GM12891 (cell line): ENCODE measurements around the gene PSMD7.
"Not testable (repeated sequence)": the region's sequence is repeated elsewhere in the genome, so short reads cannot be mapped to it uniquely, and the experiment has no call there.

Source experiments
- DNase-seq: peaks from one replicate; pipeline ENCODE4 v3.0.0; 2011; ENCODE audit warnings: low spot score; ENCODE audit not compliant: insufficient read length
- FAIRE-seq: peaks from 2 replicates; lab custom pipeline; 2011; peaks lifted over from hg19 to GRCh38; lab: Jason Lieb, UNC
- PAX5 ChIP-seq: IDR thresholded peaks from 2 replicates; pipeline ENCODE4 v1.6.1; 2011; ENCODE audit warnings: low read length, moderate library complexity, mild to moderate bottlenecking; ENCODE audit not compliant: insufficient read depth, severe bottlenecking
- POLR2A ChIP-seq: IDR thresholded peaks from 2 replicates; pipeline ENCODE4 v1.6.1; 2011; ENCODE audit warnings: low read depth, low read length, control low read depth
- POLR2AphosphoS5 ChIP-seq: IDR thresholded peaks from 2 replicates; pipeline ENCODE4 v1.6.1; 2011; ENCODE audit warnings: low read depth, low read length, control low read depth
- POU2F2 ChIP-seq: IDR thresholded peaks from 2 replicates; pipeline ENCODE4 v1.6.1; 2011; ENCODE audit warnings: low read depth, mild to moderate bottlenecking, control low read depth, low read length, moderate library complexity
- SPI1 ChIP-seq: IDR thresholded peaks from 2 replicates; pipeline ENCODE4 v1.6.1; 2011; ENCODE audit warnings: low read depth, low read length, control low read depth
- TAF1 ChIP-seq: IDR thresholded peaks from 2 replicates; pipeline ENCODE4 v1.6.1; 2011; ENCODE audit warnings: low read depth, low read length, control low read depth

Gene PSMD7

GRCh38 chr16:74309789-74310781, 13.5 kb downstream of the PSMD7 start:
- peak; percentile 23 for FAIRE-seq
- TF ChIP-seq POU2F2 (no peak), TAF1 (no peak), SPI1 (no peak), PAX5 (no peak), POLR2AphosphoS5 (no peak), POLR2A (no peak)
- DNase-seq, result peak; percentile 34

- DNase-seq (no peak), FAIRE-seq (no peak)
- TF ChIP-seq POU2F2, result no peak
- no peak for TF ChIP-seq TAF1
- no peak for TF ChIP-seq PAX5
- TF ChIP-seq POLR2AphosphoS5, result no peak
- no peak for TF ChIP-seq SPI1
- TF ChIP-seq POLR2A, result no peak
These were observed 18.4 kb downstream of the PSMD7 start for GRCh38 chr16:74315059-74315458.

- TF ChIP-seq TAF1, result no peak
- no peak for TF ChIP-seq POLR2A
- TF ChIP-seq POLR2AphosphoS5, result no peak
- TF ChIP-seq SPI1, result no peak
- no peak for TF ChIP-seq POU2F2
- no peak for TF ChIP-seq PAX5
- FAIRE-seq (no peak), DNase-seq (no peak)
These were observed 24.1 kb downstream of the PSMD7 start for GRCh38 chr16:74320707-74321106.

- TF ChIP-seq TAF1 (no peak), SPI1 (no peak), PAX5 (no peak), POLR2A (no peak)
- FAIRE-seq (no peak), DNase-seq (no peak)
These were observed 24.7 kb downstream of the PSMD7 start for GRCh38 chr16:74321356-74321755.

- FAIRE-seq (no peak), DNase-seq (no peak)
These were observed 25.7 kb downstream of the PSMD7 start for GRCh38 chr16:74322301-74322710.

GRCh38 chr16:74324777-74325176, 28.2 kb downstream of the PSMD7 start:
- not testable (repeated sequence) for DNase-seq, FAIRE-seq

More at GRCh38 chr16:74322301-74322710, 25.7 kb downstream of the PSMD7 start:
- no peak for TF ChIP-seq TAF1
- no peak for TF ChIP-seq POLR2AphosphoS5
- no peak for TF ChIP-seq SPI1
- no peak for TF ChIP-seq PAX5
- TF ChIP-seq POLR2A, result no peak
- TF ChIP-seq POU2F2, result no peak

- DNase-seq (no peak), FAIRE-seq (no peak)
- TF ChIP-seq POLR2AphosphoS5 (no peak), TAF1 (no peak), POLR2A (no peak), SPI1 (no peak), POU2F2 (no peak), PAX5 (no peak)
These were observed 29.0 kb downstream of the PSMD7 start for GRCh38 chr16:74325641-74326040.

- not testable (repeated sequence) for FAIRE-seq, DNase-seq
These were observed 31.7 kb downstream of the PSMD7 start for GRCh38 chr16:74328346-74328745.

GRCh38 chr16:74332469-74332868, 35.9 kb downstream of the PSMD7 start:
- DNase-seq, FAIRE-seq: not testable (repeated sequence)

GRCh38 chr16:74337506-74337905, 40.9 kb downstream of the PSMD7 start:
- not testable (repeated sequence) for DNase-seq

GRCh38 chr16:74339226-74339625, 42.6 kb downstream of the PSMD7 start:
- not testable (repeated sequence) for DNase-seq, FAIRE-seq

More at GRCh38 chr16:74337506-74337905, 40.9 kb downstream of the PSMD7 start:
- not testable (repeated sequence) for FAIRE-seq

- not testable (repeated sequence) for DNase-seq, FAIRE-seq
These were observed 56.4 kb downstream of the PSMD7 start for GRCh38 chr16:74353038-74353437.
